Subcutaneous adipose tissue (tissue), 4 donors: ENCODE measurements around the gene WIPF3. TPM values are rescaled to one million over a fixed set of nuclear protein-coding genes. Genes with fewer than 3 reads are reported as not detected.

Source experiments
- total RNA-seq, 4 donors: library from RNA; depleted of rRNA; stranded (reverse); fragments of >200 nt; gene quantifications; one replicate each; pipeline ENCODE4 v1.1.0, GENCODE V29; 2016
- TF ChIP-seq, protein P1 (sequence below): fragments of 450-650 bp; IDR thresholded peaks from one replicate; pipeline ENCODE4 v1.5.1; 2016; ENCODE audit warnings: low read depth, mild to moderate bottlenecking, control low read depth, antibody characterized with exemption, moderate library complexity

The WIPF3 gene
- total RNA-seq, 4 donors from 2014 or later: 0.17 to 0.65 (median 0.39) TPM

DNA sequence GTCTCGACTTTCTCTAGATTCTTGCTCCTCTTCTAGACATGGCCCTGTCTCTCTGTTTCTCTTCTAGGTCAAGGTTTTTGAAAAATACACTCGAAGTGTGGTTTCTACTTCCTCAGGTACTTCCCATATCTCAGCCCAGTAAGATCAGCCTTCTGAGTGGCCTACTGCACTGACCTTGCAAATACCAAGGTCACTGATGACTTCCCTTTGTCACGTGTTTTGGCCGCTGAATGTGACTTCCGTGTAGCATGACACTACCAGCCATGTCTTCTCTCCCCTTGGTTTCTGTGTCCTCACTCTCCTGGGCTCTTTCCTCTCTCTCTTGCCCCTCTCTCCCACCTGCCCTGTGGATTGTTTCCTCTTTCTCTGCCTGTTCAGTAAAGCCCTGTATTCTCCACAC is 7.9 kb upstream of the WIPF3 start:
- TF ChIP-seq, protein P1, sequence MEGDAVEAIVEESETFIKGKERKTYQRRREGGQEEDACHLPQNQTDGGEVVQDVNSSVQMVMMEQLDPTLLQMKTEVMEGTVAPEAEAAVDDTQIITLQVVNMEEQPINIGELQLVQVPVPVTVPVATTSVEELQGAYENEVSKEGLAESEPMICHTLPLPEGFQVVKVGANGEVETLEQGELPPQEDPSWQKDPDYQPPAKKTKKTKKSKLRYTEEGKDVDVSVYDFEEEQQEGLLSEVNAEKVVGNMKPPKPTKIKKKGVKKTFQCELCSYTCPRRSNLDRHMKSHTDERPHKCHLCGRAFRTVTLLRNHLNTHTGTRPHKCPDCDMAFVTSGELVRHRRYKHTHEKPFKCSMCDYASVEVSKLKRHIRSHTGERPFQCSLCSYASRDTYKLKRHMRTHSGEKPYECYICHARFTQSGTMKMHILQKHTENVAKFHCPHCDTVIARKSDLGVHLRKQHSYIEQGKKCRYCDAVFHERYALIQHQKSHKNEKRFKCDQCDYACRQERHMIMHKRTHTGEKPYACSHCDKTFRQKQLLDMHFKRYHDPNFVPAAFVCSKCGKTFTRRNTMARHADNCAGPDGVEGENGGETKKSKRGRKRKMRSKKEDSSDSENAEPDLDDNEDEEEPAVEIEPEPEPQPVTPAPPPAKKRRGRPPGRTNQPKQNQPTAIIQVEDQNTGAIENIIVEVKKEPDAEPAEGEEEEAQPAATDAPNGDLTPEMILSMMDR: no peak

- TF ChIP-seq, protein P1: no peak
Measured at GRCh38 chr7:29801929-29802328, 4.4 kb upstream of the WIPF3 start.

DNA sequence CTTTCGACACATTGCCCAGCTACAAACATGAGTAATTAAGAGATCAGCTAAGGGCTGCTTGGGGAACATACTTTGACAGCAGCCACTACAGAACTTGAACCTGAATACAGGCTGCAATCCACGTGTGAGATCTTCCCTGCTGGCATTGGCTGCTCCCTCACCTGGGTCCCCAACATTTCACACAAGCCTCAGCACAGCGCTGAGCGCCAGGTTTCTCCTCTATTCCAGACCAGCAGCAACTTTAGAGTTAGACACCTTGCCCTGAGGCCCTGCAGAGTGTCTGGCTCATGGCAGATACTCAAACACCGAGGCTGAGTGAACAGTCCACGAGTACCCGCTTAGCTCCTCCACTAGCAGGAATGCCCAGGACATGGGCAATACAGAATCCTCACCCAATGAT is 1.3 kb upstream of the WIPF3 start:
- TF ChIP-seq, protein P1: no peak

- TF ChIP-seq, protein P1: no peak
Measured at GRCh38 chr7:29805886-29806207, 461 bp upstream of the WIPF3 start.

DNA sequence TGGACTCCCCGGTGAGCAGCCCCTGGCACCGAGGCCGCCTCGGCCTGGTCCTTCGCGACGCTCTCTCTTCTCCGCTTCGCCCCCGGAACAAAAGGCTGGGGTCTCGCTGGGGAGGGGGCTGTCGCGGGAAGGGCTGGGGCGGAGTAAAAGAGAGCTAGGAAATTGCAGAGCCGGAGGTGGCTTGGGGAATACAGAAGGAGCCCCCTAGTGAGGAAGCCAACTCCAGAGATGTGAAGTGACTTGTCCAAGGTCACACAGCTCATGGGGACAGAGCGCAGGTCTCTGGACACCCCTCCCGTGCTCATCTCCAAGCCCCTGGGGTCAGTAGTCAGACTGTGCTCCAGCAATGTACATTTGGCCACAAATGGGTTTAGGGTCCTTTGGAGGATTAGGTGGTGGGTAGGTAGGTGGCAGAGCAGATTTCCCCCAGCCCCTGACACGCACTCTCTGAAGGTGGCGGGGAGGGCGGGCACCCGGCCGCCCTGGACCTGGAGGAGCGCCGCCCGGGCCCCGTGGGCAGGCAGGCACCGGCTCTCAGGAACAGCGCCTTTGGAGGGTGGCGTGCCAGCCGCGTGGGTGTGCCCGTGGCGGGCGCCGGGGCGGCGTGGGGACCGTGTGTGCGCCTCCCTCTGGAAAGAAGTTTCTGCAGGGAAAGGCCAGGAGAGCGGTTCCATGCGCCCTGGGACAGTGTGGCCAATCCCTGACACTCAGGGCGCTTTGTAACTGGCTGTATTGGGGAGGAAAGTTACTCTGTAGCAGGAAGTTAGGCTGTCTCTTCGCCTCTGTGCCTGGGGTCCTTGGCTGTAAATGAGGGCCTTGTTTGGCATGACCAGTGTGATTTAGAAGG is 910 bp downstream of the WIPF3 start:
- TF ChIP-seq, protein P1: no peak

GRCh38 chr7:29808075-29808801 is 1.9 kb downstream of the WIPF3 start:
- TF ChIP-seq, protein P1: no peak

- TF ChIP-seq, protein P1: no peak
Measured at GRCh38 chr7:29809533-29810155, 3.3 kb downstream of the WIPF3 start.
